HG02623 (cell line): ENCODE measurements around the gene DHX29.

Experiments
- ATAC-seq: cut with Tn5 transposase; IDR thresholded peaks from one replicate; pipeline ENCODE4 v1.9.1; 2021; ENCODE audit warnings: moderate library complexity; ENCODE audit not compliant: unreplicated experiment

DHX29 gene, protein sequence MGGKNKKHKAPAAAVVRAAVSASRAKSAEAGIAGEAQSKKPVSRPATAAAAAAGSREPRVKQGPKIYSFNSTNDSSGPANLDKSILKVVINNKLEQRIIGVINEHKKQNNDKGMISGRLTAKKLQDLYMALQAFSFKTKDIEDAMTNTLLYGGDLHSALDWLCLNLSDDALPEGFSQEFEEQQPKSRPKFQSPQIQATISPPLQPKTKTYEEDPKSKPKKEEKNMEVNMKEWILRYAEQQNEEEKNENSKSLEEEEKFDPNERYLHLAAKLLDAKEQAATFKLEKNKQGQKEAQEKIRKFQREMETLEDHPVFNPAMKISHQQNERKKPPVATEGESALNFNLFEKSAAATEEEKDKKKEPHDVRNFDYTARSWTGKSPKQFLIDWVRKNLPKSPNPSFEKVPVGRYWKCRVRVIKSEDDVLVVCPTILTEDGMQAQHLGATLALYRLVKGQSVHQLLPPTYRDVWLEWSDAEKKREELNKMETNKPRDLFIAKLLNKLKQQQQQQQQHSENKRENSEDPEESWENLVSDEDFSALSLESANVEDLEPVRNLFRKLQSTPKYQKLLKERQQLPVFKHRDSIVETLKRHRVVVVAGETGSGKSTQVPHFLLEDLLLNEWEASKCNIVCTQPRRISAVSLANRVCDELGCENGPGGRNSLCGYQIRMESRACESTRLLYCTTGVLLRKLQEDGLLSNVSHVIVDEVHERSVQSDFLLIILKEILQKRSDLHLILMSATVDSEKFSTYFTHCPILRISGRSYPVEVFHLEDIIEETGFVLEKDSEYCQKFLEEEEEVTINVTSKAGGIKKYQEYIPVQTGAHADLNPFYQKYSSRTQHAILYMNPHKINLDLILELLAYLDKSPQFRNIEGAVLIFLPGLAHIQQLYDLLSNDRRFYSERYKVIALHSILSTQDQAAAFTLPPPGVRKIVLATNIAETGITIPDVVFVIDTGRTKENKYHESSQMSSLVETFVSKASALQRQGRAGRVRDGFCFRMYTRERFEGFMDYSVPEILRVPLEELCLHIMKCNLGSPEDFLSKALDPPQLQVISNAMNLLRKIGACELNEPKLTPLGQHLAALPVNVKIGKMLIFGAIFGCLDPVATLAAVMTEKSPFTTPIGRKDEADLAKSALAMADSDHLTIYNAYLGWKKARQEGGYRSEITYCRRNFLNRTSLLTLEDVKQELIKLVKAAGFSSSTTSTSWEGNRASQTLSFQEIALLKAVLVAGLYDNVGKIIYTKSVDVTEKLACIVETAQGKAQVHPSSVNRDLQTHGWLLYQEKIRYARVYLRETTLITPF (N-terminal part only)

DNA sequence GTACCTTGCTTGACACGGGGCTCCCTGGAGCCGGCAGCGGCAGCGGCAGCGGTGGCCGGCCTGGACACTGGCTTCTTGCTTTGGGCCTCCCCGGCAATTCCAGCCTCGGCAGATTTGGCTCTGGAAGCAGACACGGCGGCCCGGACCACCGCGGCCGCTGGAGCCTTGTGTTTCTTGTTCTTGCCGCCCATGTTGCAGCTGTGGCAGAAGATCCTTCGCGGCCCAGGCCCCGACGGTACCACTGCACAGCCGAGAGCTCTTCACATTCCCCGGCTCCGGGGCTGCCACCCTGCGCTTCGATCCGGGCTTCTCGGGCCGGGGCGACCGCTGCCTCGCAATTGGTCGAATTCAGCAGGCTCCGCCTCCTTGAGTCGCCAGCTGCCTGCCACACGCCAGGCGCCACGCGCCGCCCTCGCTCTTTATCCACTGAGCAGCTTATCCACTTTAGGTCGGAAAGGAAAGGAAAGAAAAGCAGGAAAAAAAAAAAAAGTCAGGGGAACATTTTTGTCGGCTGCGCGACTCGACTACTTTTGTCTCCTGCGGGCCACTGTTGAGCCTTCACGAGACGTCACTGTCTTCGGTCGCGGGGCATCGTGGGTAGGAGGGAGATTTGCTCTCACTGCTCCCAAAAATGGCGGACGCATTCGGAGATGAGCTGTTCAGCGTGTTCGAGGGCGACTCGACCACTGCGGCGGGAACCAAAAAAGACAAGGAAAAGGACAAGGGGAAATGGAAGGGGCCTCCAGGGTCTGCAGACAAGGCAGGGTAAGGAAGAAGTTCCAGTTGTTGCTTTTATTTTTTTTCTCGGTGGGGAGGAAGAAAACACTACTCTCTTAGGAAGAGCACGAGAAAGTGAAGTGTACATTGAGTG is at the start of gene DHX29, which contains the start of gene MTREX:
TSS of gene DHX29 (minus strand) at position 312 of the 871 bp plus-strand sequence. CDS start at position 191, 121 bp downstream.
TSS of gene MTREX (plus strand) at position 607 of the 871 bp plus-strand sequence. CDS start at position 632, 25 bp downstream.
- ATAC-seq, result peak; percentile 90

DNA sequence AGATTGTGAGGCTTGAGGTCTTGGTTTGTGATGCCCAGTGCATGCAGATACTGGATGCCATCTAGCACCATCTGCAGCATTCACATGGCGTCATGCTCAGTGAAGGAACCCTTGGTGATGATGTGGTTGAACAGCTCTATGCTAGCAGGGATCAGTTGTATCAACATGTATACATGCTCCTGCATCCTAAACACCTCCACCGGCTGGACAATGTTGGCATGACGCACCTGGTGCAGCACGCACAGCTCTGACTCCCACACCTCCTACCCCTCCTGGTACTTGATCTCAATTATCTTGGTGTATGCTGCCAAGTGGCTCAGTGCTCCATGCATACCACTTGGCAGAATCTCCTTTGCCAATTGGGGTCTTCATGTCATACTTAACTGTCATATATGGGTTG is 49.4 kb upstream of the DHX29 start:
- no peak for ATAC-seq

DNA sequence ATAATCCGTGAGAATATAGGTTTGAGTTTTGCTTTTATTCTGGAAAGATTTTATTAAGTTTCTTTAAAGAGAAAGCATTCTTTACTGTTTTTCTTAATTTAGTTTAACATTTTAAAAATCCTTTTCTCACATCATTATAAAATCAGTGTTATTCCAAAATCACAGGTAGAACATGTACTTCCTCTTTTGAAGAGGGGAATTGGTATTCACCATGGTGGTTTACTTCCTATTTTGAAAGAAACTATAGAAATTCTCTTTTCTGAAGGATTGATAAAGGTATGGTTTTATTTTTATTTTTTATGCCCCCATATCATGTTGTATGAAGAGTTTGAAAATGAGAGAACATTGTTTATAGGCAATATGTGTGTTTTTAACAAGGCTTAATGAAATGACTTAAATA is 43.3 kb upstream of the DHX29 start:
- ATAC-seq, result no peak

DNA sequence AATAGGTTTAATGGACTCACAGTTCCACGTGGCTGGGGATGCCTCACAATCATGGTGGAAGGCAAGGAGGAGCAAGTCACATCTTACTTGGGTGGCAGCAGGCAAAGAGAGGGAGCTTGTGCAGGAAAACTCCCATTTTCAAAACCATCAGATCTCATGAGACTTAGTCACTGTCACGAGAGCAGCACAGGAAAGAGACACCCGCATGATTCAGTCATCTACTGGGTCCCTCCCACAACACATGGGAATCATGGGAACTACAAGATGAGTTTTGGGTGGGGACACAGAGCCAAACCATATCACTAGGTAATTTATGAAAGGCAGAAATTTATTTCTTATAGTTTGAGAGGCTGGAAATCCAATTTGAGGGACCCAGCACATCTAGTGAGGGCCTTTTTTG is 40.3 kb upstream of the DHX29 start:
- ATAC-seq, result no peak

DNA sequence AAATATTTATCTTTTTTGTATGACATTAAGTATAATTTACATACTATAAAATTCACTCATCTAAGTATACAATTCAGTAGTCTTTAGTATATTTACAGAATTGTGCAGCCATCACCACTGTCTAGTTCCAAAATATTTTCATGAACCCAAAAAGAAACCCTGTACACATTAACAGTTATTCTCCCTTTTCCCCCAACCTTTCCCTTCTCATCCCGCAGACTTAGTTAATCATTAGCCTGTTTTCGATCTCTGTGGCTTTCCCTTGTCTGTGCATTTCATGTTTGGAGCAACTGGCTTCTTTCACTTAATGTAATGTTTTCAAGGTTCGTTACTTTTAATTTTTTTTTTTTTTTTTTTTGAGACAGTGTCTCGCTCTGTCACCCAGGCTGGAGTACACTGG is 37.8 kb upstream of the DHX29 start:
- no peak for ATAC-seq

DNA sequence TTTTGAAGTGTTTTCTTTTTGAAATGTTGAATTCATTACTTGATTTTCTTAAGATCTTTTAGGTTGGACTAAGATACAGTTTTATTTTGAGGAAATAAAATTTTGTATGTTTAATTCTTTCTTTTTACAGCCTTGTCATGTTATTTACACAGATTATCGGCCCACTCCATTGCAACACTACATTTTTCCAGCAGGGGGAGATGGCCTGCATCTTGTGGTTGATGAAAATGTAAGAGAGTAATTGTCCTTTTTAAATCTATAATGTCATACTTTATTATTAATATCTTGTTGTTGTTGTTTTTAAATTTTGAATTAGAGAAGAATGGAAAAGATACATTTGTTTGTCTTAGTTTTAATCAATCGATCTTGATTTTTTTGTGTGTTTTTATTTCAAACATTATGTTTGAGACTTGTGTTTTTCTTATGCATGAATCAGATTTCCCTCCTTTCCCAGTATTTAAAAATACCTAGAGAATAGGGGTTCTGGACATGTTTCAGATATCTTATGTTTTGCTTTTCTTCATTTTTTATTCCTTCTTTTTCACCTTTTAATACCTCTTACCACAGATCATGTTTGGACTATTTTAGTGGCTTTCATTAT is 37.0 kb upstream of the DHX29 start:
- ATAC-seq, result no peak

DNA sequence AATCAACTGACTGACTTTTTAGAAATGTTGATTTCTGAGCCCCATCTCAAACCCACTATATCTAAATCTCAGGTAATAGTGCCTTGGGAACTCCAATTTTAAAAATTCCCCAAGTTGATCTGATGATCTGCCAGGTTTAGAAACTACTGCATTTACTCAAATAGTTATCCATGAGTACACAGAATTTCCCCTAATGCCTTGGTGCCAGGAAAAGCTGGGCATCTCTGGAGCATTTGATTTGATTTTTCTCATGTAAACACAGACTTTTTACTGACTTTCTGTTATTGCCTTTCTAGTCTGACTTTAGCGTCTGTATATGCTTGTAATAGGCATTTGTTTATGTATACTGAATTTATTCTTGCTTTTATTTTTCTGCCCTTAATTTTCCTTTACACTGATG is 36.1 kb upstream of the DHX29 start:
- no peak for ATAC-seq

DNA sequence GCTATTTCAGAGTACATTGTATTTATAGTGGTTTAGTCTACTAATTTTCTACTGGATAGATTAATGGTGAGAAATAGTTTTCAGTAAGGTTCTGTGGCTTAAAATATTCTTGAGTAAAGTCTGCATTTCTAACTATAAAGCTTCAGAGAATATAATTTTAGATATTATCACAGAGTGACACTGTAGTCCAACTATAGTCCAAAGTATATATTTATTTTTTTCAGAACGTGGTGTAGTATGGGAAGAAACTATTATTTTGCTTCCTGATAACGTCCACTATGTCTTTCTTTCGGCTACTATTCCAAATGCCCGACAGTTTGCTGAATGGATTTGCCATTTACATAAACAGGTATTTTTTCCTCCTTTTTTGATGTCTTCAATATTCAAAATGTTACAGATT is 35.6 kb upstream of the DHX29 start:
- ATAC-seq, result no peak

DNA sequence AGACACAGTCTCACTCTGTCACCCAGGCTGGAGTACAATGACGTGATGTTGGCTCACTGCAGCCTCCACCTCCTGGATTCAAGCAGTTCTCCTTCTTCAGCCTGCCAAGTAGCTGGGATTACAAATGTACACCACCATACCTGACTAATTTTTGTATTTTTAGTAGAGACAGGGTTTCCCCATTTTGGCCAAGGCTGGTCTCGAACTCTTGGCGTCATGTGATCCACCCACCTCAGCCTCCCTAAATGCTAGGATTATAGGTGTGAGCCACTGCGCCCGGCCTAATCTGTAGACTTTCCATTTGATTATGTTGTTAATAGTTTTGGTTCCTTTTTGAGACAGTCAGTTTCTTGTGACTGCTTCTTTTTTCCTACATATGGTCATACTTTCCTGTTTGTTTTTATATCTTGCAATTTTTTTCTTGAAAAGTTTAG is 31.3 kb upstream of the DHX29 start:
- peak; percentile 55 for ATAC-seq

DNA sequence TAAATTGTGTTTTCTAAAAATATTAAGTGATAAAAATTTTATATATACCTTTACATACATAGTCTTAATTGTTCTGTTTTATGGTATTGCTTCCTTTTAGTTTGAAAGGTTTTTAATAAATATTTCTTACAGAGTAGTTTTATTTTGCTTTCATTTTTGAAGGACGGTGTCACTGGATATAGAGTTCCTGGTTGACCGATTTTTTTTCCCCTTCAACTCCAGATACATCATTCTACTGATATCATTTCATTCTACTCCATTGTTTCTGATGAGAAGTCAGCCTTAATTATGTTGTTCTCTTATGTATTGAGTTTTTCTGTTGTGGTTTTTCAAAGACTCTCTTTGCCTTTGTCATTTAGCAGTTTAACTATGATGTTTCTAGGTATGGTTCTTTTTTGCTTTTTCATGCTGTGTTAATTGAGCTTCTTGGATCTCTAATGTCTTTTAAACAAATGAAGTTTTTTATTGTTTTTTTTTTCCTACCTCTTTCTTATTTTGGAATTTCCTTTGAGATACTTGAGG is 30.7 kb upstream of the DHX29 start:
- no peak for ATAC-seq

DNA sequence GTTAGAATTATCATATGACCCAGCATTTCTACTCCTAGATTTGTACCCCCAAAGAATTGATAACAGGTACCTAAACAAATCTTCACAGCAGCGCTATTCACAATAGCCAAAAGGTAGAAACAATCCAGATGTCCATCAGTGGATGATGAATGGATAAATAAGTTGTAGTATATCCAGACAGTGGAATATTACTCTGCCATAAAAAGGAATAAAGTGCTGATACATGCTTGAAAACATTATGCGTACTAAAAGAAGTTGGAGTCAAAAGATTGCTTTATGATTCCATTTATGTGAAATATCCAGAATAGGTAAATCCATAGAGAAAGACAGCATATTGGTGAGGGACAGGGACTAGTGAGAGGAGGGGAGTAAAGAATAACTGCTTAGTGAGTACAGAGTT is 26.3 kb upstream of the DHX29 start:
- no peak for ATAC-seq

DNA sequence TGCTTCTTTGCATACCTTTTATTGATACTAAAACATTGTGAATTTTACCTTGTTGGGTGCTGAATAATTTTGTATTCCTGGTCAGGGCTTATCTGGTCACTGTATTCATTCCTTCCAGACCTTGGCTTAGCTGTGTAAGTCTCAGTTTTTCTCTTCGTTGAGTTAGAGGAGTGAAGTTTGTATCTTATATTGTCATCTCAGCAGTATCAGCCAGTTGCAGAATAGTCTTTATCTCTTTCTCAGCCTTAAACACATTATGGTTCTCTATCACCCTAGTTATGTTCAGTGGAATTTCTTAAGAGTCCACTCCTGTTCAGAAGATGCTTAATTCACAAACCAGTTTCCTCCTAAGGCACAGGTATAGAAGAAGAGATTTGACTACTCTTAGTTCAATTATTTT is 25.5 kb upstream of the DHX29 start:
- ATAC-seq, result no peak

DNA sequence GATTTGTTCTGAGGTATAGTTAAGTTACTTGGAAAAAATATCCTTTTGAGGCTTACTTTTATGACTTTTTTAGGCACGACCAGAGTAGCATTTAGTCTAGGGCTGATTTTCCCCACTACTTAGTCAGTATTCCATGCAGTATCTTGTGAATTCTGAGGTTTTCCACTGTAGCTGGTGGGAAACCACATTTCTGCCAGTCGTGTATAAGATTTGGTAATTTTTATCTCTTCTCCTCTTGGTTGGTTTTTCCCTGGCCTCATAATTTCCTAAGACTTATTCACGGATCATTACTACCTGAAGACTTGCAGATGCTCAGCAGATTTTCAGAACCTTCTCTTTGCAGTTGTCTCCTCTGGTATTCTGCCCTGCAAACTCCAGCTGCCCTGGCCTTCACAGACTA is 23.8 kb upstream of the DHX29 start:
- no peak for ATAC-seq

DNA sequence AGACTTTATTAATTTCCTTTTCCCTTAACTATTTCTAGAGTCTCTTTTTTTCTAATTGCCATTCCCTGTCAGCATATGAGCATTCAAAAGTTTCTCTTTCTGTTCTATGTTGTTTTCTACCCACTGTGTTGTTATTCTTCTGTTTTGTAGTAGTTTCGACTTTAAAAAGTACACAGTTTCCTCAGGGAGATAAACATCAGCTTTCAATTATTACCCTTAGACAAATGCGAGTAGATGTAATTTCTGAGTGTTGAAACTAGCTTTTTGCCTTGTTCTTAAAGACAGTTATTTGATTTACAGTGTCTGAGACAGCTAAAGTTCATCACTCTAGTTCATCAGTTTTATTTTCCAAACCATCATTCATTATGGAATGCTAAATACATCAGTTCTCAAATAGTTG is 19.8 kb upstream of the DHX29 start:
- no peak for ATAC-seq

DNA sequence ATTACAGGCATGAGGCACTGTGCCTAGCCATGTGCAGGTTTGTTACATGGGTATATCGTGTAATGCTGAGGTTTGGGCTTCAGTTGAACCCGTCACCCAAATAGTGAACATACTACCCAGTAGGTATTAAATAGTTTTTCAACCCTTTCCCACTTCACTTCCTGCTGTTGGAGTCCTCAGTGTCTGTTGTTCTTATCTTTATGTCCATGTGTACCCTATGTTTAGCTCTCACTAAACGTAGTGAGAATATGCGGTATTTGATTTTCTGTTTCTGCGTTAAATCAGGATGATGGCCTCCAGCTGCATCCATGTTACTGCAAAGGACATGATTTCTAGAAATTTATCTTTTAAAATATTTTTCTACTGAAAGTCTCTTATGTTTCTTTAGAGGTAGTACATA is 18.1 kb upstream of the DHX29 start:
- ATAC-seq, result no peak

DNA sequence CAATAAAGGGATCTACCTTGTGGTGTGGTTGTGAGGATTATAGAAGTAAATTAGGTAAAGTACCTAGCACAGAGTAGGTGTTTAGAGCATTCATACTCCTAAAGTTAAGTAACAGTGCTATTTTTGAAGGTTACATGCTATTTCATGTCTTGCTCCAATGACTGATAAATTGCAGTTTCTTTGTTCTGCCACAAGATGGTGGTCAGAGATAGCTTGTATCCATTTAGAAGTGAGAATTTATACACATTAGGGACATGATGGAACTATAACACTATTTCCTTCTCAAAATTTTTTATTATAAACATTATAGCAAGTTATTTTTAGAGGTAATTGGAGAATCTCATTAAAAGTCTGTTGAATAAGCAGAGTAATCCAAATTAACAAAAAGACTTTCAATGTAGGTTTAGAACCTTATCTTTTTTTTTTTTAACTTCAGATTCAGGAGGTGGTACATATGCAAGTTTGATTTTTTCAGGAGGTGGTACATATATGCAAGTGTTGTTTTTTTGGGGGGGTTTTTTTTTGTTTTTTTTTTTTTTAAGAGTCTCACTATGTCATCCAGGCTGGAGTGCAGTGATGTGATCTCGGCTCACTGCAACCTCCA is 17.4 kb upstream of the DHX29 start:
- no peak for ATAC-seq

DNA sequence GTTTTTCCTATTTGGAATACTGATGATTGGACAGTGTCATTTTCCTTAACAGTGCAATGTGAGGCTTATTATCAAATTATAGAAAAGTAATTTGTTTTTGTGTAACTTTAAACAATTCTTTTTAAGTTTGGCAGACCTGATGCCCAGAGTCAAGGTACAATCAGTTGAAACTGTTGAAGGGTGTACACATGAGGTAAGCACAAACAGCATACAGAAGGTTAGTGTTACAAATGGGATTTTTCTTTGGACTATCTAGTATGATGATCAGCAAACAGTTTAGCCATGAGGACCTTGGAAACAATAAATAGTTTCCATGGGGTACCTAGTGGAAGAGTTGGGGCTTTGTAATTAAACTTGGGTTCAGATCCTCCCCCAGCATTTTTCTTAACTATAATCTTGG is 16.5 kb upstream of the DHX29 start:
- no peak for ATAC-seq

DNA sequence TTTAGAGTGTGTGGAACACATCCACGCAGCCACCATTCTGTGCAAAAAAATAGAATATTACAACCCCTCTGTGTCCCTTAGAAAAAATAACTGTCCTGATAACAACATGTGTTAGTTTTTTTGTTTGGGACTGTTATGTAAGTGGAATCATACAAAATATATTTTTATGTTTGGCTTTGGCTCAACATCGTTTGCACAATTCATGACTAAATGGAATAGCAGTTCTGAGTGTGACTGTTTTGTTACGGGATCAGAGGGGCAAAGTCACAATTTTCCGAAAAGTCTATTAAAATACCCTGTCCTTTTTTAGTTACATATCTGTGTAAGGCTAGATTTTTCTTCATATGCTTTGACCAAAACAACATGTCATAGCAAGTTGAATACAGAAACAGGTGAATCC is 13.1 kb upstream of the DHX29 start:
- ATAC-seq, result no peak

DNA sequence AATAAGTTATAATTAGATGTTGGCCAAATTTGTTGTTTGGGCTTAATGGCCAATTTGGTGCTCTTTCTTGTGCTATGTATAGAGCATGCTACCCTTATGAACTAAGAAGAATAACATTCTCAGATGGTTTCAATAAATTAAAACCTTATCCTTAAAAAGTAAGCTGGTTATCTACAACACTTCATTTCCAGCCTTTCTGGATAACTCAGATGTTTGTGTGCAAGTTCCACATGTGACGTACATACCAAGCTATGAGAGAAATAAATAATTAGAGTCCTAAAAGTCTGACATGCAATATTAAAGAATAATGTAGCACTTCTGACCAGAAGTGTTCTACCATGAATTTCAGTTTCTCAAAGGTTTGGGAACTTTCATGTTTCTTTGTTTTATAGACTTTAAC is 12.0 kb upstream of the DHX29 start:
- ATAC-seq, result no peak
